BLaER1 (cell line): ENCODE data around the gene WIZ.

ENCODE experiments used
- H3K27ac ChIP-seq: shearing (Covaris generic); formaldehyde crosslinking; 2 replicates; pipeline ENCODE4 v1.8.1; 2022
- H3K27me3 ChIP-seq: shearing (Covaris generic); formaldehyde crosslinking; 2 replicates; pipeline ENCODE4 v1.8.1; 2022
- H3K36me3 ChIP-seq: shearing (Covaris generic); formaldehyde crosslinking; 2 replicates; pipeline ENCODE4 v1.8.1; 2022
- H3K4me1 ChIP-seq: shearing (Covaris generic); formaldehyde crosslinking; 2 replicates; pipeline ENCODE4 v1.8.1; 2022
- H3K4me2 ChIP-seq: shearing (Covaris generic); formaldehyde crosslinking; 2 replicates; pipeline ENCODE4 v1.8.1; 2022
- H3K4me3 ChIP-seq: shearing (Covaris generic); formaldehyde crosslinking; 2 replicates; pipeline ENCODE4 v1.8.1; 2022
- H3K9ac ChIP-seq: shearing (Covaris generic); formaldehyde crosslinking; 2 replicates; pipeline ENCODE4 v1.8.1; 2022
- H3K9me3 ChIP-seq: shearing (Covaris generic); formaldehyde crosslinking; 2 replicates; pipeline ENCODE4 v1.8.1; 2022
- H4K20me1 ChIP-seq: shearing (Covaris generic); formaldehyde crosslinking; 2 replicates; pipeline ENCODE4 v1.8.1; 2022
- Cebpa-rat ChIP-seq: shearing (Covaris generic); IDR thresholded peaks from 2 replicates; pipeline ENCODE4 v1.8.1; 2022

Gene WIZ

DNA sequence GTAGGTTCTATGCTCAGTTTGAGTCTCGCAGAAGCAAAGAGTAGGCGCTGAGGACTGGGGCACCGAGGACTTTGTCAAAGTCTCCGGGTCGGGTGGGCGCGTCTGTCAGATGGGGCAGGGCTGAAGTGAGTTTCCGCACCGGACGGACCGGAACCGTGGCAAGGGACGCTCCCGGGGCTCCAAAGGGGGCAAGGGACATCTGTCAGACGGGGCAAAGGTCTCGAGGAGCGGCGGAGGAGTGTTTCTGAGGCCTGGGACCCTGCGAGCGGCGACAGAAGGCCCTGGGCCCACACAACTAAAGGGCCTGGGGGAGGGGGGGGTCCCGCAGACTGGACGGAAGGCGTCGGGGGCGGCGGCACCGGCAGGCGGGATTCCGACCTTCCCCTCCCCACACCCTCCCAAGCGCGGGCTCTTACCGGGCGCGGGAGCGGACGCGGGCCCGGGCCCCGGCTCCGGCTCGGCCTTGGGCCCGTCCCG is 17.7 kb downstream of the WIZ start:
- Histone ChIP-seq H3K9me3 (no peaks in the 10 kb centered on the region), H3K4me3 (peak overlapping the region; percentile 95), H3K27ac (peak overlapping the region; percentile 98), H3K36me3 (peaks cover 41% of the 10 kb centered on the region), H3K4me2 (peak overlapping the region; percentile 99), H4K20me1 (peaks cover 47% of the 10 kb centered on the region), H3K27me3 (no peaks in the 10 kb centered on the region), H3K4me1 (peaks cover 59% of the 10 kb centered on the region), H3K9ac (peak overlapping the region; percentile 99)
- no peak for TF ChIP-seq Cebpa-rat

DNA sequence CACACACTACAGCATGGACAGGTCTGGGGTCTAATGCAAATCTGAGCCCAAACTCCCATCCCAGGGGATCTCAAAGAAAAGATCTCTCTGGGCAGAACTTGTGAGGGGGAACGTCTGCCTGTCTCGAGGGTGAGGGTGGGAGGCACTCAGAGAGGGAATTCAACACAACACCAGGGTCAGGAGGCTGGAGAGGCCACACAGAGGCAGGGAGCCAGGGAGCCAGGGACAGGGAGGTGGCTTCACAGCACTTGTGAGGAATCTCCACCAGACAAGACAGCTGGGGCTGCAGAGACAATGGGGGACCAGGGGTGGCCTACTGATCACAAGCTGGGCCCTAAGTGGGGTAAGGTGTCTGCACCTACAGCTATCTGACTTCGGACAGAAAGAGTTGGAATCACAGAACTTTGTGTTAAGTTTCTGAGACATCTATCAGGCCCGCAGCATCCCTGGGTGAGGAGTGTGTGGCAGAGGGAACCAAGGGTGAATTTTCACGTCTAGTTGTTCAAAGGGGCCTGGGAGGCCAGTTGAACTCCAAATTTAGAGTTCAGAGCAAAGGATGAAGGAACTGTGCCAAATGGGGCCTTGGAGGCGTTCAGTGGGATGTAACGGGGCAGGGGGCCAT is 18.2 kb downstream of the WIZ start:
- peaks cover 53% of the 10 kb centered on the region for H4K20me1 ChIP-seq
- H3K27ac ChIP-seq, result peak overlapping the region; percentile 98
- peaks cover 47% of the 10 kb centered on the region for H3K36me3 ChIP-seq
- peak overlapping the region; percentile 95 for H3K4me3 ChIP-seq
- H3K9ac ChIP-seq, result peak overlapping the region; percentile 99
- H3K9me3 ChIP-seq, result no peaks in the 10 kb centered on the region
- peaks cover 54% of the 10 kb centered on the region for H3K4me1 ChIP-seq
- H3K27me3 ChIP-seq, result no peaks in the 10 kb centered on the region
- peak overlapping the region; percentile 99 for H3K4me2 ChIP-seq
- TF ChIP-seq Cebpa-rat, result no peak

DNA sequence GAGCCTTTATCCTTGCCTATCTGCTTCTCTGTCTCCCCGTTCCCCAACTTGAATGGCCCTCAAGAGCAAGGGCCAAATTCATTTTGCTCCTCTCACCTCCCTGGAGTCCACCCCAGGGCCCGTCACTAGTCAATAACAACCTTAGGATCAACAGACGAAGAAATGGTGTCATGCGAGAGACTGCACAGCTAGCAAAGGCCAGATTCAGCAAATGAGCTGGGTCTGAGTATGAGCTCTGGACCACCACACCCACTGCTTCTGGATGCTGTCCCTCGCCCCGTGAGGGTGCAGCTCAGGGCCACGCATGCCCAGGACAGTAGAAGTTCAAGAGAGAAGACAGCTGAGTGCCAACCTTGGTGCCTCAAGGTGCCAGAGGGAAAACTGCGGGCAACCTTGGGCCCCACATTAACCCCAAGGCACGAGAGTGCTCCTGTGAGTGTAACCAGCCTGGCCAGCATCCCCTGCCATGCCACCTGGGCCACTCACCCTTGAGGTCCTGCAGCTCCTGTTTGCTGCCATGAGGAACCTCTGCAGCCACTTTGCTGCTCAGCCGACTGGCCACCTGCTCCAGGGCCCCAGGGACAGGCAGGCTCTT is 19.1 kb downstream of the WIZ start:
- no peaks in the 10 kb centered on the region for H3K9me3 ChIP-seq
- peak overlapping the region; percentile 95 for H3K4me3 ChIP-seq
- H3K9ac ChIP-seq, result peak overlapping the region; percentile 99
- H4K20me1 ChIP-seq, result peaks cover 59% of the 10 kb centered on the region
- peaks cover 55% of the 10 kb centered on the region for H3K36me3 ChIP-seq
- TF ChIP-seq Cebpa-rat, result no peak
- peak overlapping the region; percentile 99 for H3K4me2 ChIP-seq
- H3K27me3 ChIP-seq, result no peaks in the 10 kb centered on the region
- H3K4me1 ChIP-seq, result peaks cover 45% of the 10 kb centered on the region
- H3K27ac ChIP-seq, result peak overlapping the region; percentile 98

DNA sequence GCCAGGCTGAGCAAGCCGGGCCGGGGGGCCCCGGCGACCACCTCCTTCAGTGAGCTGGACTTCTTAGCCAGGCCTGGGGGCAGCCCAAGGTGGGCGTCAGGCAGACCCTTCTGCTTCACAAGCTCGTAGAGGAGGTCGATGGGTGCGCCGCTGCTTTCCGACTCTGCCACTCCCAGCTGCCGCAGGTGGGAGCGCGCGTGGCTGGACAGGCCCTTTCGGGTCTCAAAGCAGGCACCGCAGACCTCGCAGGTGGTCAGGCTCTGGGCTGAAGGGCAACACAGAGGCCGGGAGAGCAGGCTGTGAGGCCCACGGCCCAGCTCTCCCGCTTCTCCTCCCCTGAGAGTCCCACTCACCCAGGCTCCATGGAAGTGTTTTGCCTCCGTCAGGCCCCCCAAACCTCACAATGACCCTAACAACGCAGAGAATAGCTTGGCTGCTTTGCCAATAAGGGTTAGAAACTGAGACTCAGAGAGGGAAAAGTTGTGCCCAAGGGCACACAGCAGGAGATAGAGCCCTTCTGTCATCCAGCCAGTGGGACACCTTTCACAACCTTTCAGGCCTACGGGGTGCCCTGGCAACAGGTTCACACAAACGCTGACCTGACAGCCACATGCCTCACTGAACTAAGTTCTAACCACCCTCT is 19.8 kb downstream of the WIZ start:
- TF ChIP-seq Cebpa-rat, result no peak
- Histone ChIP-seq H3K27me3 (no peaks in the 10 kb centered on the region), H3K4me2 (peak overlapping the region; percentile 99), H3K4me1 (peaks cover 38% of the 10 kb centered on the region), H3K9me3 (peaks cover 5% of the 10 kb centered on the region; the same call in 1 of the 2 replicates), H3K4me3 (no peak overlapping the region), H3K9ac (peak overlapping the region; percentile 99; the same call in 1 of the 2 replicates), H3K27ac (no peak overlapping the region), H3K36me3 (peaks cover 61% of the 10 kb centered on the region), H4K20me1 (peaks cover 65% of the 10 kb centered on the region)

DNA sequence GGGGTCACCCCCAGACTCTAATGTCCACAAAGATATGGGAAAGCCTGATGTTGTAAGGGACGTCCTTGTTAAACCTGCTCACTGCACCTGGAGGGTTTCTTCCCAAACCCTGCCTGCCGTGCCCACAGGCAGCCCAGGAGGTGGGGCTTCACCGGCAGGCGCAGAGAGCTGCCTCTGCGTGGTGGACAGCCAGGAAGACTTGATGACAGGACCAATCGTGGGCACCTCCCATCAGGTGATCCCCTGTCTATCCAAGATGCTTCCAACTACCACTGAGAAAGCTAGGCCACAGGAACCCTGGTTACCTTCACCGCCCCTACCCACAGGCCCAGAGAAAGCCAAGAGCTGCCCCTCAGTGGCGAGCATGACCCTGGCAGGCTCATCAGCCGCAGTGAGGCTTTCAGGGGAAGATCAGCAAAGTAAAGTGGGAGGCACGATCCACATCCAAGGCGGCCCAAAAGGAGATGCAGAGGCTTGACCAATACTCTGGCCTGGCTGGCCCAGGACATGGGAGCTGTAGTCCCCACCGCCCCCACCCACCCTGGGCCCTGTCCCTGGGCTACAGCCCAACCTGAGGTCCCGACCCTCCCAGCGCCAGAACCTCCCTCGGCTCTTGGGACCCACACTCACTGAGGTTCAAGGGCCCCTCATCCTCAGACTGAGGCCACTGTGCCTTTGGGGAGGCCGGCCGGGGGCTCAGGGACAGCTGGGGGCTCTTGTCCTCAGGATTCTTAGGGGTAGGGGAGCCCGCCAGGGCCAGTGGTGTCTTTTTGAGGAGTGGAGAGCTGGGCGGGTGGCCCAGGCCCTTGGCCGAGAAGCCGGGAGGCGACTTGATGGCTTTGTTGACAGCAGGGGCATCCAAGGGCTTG is 20.6 kb downstream of the WIZ start:
- no peak for TF ChIP-seq Cebpa-rat
- Histone ChIP-seq H3K4me2 (no peak overlapping the region), H3K4me1 (peaks cover 30% of the 10 kb centered on the region), H3K9ac (peak overlapping the region; percentile 99; the same call in 1 of the 2 replicates), H3K27ac (no peak overlapping the region), H3K4me3 (no peak overlapping the region), H3K27me3 (no peaks in the 10 kb centered on the region), H4K20me1 (peaks cover 71% of the 10 kb centered on the region), H3K9me3 (peaks cover 12% of the 10 kb centered on the region; the same call in 1 of the 2 replicates), H3K36me3 (peaks cover 68% of the 10 kb centered on the region)

DNA sequence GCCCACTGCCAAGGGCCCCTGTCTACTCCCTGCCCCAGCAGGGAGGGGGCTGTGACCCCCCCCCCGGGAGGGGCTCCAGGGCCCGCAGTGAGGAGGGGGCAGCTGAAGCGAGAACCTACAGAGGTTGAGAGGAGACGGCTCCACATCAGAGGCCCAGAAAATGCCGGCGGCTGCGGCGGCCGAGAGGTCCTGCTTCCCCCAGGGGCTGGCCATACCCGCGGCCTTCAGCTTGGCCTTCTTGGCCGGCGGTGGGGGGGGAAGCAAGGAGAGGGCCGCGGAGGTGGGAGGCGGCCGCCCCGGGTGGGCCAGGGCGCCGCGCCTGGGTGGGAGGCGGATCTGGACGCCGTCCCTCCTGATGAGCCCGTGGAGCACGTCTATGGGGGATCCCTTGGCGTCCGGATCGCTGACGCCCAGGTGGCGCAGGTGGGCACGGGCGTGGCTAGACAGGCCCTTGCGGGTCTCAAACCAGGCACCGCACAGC is 21.7 kb downstream of the WIZ start:
- peaks cover 80% of the 10 kb centered on the region for H3K36me3 ChIP-seq
- no peak overlapping the region for H3K4me2 ChIP-seq
- H3K4me3 ChIP-seq, result no peak overlapping the region
- no peak overlapping the region for H3K9ac ChIP-seq
- peaks cover 76% of the 10 kb centered on the region for H4K20me1 ChIP-seq
- H3K27me3 ChIP-seq, result no peaks in the 10 kb centered on the region
- no peak for TF ChIP-seq Cebpa-rat
- H3K4me1 ChIP-seq, result peaks cover 26% of the 10 kb centered on the region
- peaks cover 24% of the 10 kb centered on the region for H3K9me3 ChIP-seq
- no peak overlapping the region for H3K27ac ChIP-seq

DNA sequence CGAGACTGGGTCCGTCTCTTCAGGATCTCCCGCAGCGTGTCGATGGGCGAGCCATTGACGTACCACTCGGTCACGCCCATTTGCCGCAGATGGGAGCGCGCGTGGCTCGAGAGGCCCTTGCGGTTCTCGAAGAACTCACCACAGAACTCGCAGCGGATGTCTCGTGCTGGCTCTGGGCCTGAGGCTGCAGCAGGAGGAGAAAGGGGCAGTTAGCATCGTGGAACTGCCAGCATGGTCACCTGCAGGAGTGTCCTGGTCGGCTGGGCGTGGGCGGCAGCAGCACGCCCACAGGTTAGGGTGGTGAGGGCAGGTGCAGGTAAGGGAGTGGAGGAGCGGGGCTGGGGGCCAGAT is 22.4 kb downstream of the WIZ start:
- TF ChIP-seq Cebpa-rat, result no peak
- H3K9ac ChIP-seq, result no peak overlapping the region
- H3K36me3 ChIP-seq, result peaks cover 87% of the 10 kb centered on the region

DNA sequence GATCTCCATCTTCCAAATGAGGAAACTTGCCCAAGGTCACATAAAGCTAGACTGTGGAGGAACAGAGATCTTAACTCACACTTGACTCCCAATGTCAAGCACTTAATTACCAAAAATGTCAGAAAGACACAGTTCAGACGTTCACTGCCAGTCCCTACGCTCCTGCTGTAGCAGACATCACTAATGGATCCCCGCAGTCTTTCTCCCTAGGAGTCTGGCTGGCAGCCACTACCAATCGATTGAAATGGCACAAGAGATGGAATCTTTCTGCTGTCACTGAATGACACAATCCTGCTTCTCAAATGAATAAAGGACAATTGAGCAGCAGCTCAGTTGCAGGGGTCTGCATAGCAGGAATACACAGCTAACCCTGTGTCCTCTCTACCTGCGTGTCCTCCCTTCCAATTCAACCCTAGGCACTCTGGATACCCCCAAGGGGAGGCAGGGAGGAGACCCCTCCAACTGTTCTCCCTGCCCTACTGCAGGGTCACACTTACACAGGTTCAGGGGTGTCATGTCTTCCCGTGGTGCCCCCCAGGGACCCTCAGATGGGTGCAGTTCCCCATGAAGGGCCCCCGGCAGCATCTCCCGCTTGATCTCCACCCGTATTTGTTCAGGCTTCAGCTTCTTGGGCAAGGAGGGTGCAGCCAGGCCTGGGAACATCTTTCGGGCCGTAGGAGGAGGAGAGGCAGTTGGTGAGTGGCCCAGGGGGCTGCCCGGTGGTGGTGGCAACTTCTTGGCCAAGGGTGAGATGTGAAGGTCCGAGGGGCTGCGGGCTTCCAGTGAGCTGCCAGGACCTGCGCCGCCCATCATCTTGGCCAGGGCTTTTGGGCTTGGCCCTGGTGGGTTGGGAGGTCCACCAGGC is 23.0 kb downstream of the WIZ start:
- peaks cover 89% of the 10 kb centered on the region for H4K20me1 ChIP-seq

More for the DNA sequence above, 22.4 kb downstream of the WIZ start:
- no peak overlapping the region for H3K4me2 ChIP-seq
- H3K4me3 ChIP-seq, result no peak overlapping the region
- peaks cover 26% of the 10 kb centered on the region for H3K9me3 ChIP-seq
- H4K20me1 ChIP-seq, result peaks cover 84% of the 10 kb centered on the region
- H3K4me1 ChIP-seq, result peaks cover 30% of the 10 kb centered on the region
- H3K27me3 ChIP-seq, result no peaks in the 10 kb centered on the region
- H3K27ac ChIP-seq, result no peak overlapping the region

More for the DNA sequence above, 23.0 kb downstream of the WIZ start:
- Histone ChIP-seq H3K9ac (no peak overlapping the region), H3K4me1 (peaks cover 36% of the 10 kb centered on the region), H3K36me3 (peaks cover 93% of the 10 kb centered on the region), H3K9me3 (peaks cover 26% of the 10 kb centered on the region), H3K4me2 (no peak overlapping the region), H3K4me3 (no peak overlapping the region), H3K27ac (no peak overlapping the region), H3K27me3 (no peaks in the 10 kb centered on the region)
- no peak for TF ChIP-seq Cebpa-rat
